Iris pigment epithelial cell (primary cell): ENCODE results near the gene AUTS2.

Experiments
- DNase-seq: peaks from one replicate; pipeline ENCODE4 v3.0.0-alpha.2; 2011; ENCODE audit warnings: low read depth

Gene AUTS2

DNA sequence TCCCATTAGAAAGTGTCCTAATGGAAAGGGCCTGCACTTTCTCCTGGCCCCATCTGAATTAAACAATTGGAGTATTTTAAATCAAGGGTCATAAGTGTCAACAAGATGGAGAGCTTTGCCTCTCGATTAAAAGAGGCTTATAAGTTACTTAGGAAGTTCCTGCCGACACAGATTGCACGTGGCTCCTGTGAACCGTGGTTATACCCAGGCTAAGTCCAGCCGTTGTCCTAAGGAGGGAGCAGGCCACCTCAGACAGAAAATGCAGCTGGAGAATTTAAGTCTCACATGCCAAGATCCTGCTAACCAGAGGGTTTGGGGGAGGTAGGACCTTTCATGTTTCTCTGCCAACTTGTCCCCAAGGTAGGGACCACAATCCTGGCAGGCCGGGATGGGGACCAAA is 907.2 kb downstream of the AUTS2 start:
- no peak for DNase-seq

DNA sequence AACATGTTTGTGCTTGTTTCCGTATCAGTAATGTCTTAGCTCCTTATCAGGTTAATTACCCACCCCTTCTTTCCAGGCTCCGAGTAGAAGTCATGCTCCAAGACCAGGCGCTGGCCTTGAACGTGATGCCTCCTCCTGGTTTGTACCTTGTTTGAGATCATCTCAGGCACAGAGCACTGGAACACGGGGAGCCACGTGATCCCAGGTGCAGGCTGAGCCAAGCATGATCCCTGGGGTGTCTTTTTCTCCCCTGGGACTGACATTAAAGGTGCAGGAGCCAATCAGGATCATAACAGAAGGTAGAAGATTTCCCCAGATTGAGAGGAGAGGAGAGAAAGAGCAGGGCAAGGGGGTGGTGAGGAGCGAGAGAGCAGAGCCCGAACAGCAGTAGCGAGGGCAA is 907.6 kb downstream of the AUTS2 start:
- no peak for DNase-seq

DNA sequence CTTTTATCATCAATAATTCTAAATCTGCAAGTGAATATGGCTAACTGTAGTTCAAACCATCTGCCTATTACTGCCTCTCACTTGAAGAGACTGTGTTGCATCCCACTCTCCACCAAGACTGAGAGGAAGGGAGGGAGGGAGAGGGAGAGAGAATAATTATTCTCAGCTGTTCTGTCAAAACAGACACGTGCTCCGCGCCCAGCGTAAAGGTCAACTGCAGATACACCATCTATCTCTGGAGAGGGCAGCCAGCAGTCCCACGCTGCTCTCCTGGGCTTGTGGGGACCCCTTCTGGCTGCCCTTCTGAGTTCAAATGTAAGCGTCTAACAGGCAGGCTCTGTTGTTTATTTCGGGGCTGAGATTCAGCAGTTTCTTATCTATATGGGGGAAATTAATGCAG is 908.2 kb downstream of the AUTS2 start:
- no peak for DNase-seq

DNA sequence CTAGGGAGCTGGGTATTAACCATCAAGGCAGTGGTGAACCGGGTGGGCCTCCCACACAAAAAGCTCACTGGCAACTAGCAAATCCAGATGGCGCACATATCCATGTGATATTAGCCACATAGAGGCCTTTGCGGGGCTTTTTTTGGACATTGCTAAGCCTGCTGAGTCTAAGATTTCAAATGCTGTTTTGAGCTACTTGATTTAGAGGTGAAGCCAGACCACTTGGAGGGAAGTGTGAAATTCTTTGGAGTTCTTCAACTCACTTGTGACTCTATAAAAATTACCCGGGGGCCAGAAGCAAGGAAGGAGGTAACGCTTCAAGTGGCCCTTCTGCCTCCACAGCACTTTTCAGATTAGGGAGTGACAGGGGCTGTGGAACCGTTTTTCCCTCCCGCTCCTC is 913.9 kb downstream of the AUTS2 start:
- no peak for DNase-seq

DNA sequence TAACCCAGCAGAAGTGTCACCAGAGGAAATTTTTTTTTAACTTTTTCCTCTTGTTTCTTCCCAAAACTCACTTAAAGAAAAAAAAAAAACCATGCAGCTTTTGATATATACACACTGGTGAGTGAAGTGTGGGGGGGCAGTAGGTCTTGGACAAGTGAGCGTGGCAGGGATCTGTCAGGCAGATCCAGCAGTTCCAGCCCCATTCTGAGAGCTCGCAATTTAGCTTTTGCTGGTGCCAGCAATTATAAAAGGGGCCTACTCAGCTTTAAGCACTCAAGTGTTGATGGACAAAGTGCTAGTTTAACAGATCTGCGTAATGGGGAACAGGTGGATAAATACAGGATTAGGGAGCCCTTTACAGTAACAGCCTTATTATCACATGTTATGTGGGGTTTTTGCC is 914.5 kb downstream of the AUTS2 start:
- no peak for DNase-seq

DNA sequence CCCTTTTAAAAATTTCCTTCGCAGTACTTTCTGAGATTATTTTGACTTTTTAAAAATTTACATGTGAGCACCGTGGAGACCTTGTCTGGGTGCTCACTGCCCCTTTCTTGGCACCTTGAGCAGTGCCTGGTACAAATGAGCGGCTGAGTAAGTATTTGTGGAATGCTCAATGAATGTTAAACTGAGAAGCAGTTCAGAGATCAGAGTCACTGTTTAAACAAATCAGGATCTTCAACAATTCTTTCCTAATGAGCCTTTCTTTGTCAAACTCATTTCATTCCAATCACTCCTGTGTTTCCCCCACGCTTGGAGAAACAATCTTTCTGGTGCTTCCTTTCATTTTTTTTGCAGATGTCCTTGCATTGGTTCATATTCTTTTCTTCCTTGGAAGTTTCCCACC is 922.3 kb downstream of the AUTS2 start:
- peak; percentile 2 for DNase-seq

DNA sequence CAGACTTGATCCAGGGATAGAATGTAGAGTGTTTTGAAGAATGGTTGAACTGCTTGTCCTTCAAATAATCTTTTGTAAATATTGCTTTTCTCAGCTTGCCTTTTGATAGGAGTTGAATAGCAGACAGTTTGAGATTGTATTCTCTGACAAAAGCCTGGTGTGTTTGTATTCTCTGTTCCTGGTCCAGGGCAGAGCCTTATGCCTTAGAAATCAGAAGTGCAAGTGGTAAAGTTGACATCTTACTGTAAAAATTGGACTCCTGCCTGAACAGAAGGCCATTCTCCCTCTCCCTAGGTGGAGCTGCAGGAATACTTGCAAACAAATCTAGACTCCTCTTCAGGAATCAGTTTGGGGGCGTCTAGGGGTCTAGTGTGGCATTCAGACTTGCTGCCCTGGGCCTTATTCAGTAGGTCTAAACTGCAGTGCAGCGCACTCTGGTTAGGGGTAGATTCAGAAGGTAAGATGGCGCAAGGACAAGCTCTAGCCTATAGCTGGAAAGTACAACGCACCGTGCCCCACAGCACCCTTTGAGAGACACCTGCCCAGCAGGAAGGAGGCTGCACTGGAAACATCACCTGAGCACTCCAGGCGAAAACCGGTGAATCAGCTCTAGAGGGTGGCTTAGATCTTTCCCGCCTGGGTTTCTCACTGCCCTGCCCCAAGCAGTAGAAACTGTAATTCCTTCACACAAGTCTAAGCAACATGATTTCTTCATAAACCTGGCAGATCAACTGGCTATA is 925.1 kb downstream of the AUTS2 start:
- DNase-seq = no peak

DNA sequence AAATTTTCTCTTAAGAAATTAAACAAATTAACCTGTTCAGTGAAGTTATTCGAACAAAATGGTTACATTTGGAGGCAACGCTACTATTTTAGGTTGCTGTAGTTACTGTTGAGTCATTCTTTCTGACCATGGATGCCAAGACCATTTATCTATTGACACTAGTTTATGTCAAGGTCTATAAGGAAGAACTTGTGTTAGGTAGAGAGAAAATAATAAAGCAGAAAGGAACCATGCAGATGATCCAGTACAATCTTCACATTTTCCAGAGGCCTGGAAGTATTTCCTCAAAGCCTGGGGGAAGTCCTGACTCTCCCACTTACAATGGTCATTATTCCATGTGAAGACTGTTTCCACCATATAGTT is 925.7 kb downstream of the AUTS2 start:
- DNase-seq = no peak

DNA sequence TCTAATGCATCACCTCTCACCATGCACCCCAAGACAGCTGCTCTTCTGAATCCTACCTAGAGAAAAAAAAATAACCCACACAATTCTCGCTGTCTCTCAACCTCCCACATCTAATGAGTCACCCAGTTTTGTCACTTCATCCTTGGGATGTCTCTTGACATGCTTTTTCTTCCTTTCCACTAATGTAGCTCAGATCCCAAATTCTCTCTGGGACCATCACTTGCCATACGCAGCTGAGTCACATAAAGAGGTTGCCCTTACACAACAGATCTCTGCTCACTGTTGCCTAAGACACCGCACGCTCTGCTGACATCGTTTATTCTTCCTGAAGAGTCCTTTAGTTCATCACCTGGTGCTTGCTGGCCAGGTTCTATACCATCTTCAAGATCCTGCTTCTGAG is 927.7 kb downstream of the AUTS2 start:
- DNase-seq = no peak

DNA sequence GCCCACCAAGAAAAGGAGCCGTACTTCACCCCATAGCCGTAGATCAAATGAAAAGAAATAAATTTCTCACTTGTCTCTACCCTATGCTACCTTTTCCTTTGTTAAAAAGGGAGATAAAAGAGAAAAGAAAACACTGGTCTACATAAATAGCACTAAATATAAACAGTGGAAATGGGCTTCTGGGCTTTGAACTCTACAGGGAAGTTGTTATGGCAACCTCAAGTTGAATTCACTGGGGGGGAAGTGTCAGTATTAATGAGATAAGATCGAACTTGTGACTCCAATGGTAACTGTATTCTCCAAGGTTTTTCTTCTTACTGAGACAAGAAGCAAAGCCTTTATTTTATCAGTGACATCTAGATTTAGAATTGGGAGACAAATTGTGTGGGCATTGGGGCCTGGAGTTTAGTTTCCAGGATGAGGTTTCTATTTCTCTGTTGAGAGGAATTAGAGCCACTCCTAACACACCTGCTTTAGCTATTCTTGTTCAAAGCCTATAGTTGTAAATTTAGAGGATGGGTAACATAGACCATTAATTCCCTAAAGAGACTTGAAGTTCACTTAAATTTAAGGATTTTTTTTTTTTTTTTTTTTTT is 929.3 kb downstream of the AUTS2 start:
- DNase-seq = no peak

DNA sequence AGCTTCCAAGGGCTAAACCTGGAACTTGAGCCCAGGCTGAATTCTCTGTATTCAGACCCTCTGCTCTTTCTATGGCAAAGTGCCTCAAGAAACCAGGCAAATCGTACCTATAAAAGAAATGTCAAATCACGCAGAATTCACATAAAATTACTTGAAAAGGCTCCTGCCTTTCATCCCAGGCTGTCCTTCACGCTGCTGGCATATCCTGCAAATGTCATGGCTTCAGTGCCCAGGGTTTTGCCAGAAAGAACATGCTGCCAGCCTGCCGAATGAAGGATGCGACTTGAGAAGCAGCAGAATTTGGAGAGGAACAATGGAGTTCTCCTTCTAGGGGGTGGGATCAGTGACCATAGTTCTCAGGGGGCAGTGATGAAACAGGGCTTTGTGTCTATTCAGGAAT is 931.2 kb downstream of the AUTS2 start:
- no peak for DNase-seq

DNA sequence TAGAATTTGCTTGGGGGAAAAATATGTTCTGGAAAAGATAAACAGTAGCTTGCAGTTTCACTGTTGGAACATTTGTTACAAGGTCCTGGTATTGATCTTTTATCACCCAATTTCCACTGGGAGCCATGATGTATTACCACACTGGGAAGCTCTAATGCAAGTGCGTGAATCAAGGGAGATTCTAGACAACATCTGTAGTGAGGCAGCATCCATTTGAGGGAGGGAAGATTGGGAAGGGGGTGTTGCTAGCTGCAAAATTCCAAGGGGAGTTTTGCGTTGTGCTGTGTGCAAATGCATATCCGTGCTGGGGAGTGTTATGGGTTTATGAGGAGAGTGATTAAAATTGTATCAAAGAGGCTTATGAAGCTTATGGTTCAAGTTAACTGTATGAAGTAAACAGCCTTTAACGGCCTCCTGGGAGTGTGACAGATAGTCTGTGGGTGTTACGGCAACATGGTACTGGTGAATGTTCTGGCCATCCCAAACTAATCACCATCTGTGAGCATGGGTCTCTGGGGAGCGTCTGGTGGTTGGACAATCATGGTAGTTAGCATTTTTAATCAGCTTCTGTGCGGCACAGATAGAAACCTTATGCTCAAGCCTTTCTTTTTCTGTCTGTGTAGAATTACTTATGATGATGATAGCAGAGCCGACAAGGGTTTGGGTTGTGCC is 931.8 kb downstream of the AUTS2 start:
- DNase-seq = no peak

DNA sequence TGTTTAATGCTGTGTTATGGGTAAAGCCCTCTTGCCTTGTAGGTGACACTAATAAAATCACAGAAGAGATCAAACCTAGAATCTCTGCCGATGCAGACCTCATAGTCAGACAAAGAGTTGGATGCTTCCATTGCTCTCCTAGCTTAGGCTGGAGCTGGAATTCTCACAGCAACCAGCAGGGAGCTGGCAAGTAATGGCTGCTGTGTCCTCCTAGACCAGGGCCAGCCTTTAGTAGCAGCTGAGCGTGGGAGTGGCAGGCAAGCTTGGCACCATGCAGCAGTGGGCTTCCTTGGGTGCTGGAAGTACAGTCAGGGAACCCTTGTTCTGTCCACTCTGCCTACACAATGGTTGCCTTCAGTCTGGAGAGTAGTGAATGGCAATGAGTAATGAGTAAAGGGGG is 935.3 kb downstream of the AUTS2 start:
- DNase-seq = no peak

DNA sequence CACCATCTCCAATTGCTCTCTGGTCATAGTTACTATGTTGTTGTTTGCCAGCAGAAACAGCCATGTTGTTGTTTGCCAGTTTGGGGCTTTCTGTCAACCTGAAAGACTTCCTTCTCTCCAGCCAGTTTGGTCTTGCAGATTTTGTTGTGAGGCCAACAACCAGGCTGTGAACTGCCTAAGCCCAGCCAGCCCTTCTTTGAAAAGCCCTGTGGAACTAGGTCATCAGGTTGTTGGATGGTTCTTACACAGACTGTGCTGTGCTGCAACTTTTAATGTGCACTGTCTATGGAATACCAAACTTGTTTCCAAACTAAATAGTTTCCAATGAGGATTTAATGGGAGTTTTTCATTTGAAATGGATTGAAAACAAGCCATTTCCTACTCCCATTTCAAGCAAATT is 940.9 kb downstream of the AUTS2 start:
- no peak for DNase-seq

DNA sequence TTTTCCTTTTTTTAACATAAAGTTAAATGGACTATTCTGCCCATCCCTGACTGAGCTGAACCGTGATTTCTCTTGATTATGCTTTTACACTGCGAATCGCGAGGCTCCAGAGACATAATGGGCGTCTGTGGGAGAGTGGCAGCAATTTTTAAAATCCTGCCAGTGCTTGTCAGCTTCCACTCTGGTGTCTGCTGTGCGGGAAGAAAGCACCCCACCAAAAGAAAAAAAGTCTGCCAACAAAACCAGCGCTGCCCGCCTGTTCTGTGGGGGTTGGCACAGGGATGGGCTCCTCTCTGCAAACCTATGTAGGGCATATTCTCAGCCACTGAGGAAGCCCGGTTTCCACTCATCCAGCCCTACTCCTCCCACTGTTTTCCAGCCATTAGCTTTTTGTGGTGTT is 941.3 kb downstream of the AUTS2 start:
- DNase-seq = no peak

DNA sequence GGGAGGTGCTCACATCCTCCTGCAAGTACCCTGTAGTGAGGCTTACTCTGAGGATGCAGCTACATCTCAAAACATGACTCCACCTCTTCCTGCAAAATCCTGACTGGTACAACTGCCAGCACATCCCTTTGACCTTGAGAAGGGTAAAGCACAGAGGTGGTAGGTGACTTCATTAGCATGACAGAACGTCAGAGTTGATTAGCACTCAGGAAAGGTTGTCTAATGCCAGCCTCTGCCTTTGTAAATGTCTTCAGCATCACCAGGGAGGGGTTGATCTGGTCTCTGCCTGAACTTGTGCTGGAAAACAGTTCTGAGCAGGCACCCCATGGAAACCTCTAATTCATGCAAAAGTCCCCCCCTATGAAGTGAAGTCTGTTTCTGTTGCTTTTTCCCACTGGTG is 942.4 kb downstream of the AUTS2 start:
- no peak for DNase-seq

DNA sequence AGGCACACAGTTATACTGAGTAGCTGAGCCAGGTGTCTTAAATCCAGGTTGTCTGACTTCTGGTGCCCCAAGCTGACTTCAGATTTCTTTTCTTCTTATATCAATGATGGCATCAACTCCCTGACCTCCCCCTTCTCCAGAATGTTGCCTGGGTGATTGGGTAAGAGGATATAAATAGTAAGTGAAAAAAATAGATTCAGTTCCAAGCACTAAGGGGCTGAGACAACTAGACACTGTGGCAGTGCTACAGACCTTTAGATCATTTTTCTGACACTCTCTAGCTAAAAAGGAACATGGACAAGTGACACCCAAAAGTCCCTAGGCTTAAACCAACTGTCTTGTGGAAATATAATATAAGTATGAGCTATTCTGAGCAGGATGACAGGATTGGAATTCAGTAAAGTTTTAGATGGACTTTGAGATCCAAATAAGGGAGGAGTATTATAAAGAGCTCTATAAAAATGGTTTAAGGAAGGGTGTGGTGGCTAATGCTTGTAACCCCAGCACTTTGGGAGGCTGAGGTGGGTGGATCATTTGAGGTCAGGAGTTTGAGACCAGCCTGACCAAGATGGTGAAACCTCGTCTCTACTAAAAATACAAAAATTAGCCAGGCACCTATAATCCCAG is 944.6 kb downstream of the AUTS2 start:
- DNase-seq = no peak

DNA sequence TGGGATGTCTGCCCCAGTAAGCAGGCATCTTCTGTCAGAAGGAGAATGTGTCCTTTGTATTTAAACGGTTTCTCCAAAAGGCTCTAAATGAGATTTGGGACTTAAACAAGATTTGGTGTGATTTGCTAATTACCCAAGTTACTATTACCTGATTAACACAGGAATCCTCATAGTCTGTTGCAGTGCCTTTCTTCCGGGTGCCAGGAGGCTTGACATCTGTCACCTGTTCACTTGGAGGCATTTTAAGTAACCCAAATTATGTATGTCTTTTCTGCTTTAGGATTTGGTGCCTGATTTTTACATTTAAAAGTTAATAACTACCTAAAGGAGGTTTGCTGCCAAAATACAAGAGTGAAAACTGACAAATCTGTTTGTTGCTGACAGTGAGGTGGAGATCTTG is 945.7 kb downstream of the AUTS2 start:
- no peak for DNase-seq

DNA sequence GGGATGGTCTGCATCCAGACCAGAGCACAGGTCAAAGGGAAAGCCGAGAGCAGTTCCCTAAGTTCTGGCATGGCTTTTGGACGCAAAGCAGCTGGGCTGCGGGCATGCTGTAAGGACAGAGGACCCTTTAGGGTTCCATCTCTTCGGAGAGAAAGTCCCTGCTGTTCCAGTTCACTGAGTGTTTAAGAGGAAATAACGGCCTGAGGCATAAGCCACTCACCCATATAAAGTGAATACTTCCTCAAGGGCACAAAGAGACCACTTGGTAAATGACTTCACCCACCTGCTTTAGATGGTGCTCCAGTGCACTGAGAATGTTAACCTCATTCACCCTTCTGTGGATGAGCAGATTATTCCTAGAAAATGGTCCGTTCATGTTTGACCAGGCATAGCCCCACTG is 946.9 kb downstream of the AUTS2 start:
- DNase-seq = no peak

DNA sequence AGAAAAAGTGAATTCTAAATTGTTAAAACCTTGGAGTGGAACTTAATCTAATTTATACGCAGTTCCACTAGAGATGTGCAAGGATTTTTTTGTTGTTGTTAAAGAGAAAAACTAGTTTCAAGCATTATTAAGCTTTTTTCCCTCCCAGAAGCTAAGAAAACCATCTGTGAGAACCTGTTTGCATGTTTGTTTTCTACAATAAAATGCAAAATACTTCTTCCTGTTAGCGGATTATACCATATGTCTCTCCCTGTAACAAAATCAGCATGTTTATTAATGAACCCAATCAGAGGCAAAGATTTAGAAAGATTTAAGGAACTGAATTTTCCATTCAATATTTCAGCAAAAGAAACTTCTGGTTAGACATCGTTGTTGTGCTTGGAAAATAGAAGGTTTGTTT is 953.9 kb downstream of the AUTS2 start:
- DNase-seq = no peak

DNA sequence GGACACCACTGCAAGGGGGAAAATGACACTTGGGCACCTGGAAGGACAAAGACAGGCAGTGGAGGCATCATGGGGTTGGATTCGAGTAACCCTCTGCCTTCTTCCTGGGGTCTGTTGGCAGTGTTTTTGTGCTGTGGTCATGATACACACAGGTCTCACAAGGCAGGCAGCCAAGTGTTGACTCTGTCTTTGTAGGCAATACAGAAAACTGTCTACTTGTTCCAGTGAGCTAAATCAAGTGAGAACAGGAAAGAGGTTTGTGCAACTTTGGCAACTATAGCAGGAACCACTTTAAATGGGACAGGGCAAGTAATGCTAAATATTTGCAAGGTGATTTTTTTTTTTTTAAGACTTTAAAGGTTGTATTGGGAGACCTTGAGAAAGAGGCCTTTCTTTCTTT is 955.1 kb downstream of the AUTS2 start:
- DNase-seq = no peak

DNA sequence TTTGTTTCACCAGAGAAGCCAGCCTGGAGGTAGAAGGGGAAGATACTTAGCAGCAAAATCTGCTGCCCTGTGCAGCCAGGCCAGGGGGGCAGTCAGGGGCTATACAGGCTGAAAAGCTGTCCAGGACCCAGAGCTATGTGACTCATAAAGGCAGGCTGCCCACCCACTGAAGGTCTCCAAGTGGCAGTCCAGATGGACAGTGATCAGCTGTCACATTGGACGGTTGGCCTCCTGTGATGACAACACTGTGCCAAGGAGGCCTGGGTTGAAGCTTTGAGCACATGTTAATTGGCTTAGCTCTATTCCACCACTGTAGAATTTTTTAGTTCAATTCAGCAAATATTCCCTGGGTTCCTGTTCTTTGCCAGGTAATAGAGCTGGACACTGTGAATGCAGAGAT is 956.4 kb downstream of the AUTS2 start:
- DNase-seq = no peak

DNA sequence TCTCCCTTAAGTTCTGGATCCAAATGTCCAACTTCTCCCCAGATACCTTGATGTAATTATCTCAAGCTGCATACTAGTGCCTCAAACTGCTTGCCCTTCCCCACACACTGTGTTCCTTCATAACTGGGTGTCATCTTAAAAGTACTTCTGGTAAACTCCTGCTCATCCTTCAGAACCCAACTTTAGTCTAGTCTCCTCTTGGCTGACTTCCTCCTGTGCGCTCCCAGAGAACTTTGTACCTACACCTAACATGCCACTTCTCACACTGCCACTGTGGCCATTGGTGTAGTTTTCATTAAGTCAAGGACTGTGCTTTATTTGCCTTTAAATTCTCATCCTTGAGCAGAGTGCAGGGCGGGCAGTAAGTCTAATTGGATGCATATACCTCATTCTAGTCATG is 958.5 kb downstream of the AUTS2 start:
- DNase-seq = no peak
